NCI-H748 (cell line): ENCODE data around the gene SEMA3A.

Experiments
- DNase-seq: peaks from one replicate; lab custom pipeline; 2025; ENCODE audit not compliant: unreplicated experiment; lab: John Stamatoyannopoulos, UW

SEMA3A gene

GRCh38 chr7:83941300-83941699, 253.3 kb downstream of the SEMA3A start:
- no peak for DNase-seq

- DNase-seq = peak; percentile 70
These were observed 256.7 kb downstream of the SEMA3A start for GRCh38 chr7:83937930-83938329.

- DNase-seq = peak; percentile 70
These were observed 258.4 kb downstream of the SEMA3A start for GRCh38 chr7:83936056-83936708.

- no peak for DNase-seq
These were observed 260.4 kb downstream of the SEMA3A start for GRCh38 chr7:83934118-83934734.

GRCh38 chr7:83931968-83932367, 262.6 kb downstream of the SEMA3A start:
- no peak for DNase-seq

DNA sequence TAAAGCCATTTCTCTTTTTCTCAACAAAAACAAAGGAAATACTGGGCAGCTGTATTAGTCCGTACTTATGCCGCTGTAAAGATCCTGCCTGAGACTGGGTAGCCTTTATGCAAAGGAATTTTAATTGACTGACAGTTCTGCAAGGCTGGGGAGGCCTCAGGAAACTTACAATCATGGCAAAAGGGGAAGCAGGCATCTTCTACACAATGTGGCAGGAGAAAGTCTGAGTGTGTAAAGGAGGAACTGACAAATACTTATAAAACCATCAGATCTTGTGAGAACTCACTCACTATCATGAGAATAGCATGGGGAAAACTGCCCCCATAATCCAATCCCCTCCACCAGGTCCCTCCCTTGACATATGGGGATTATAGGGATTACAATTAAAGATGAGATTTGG, 264.3 kb downstream of the SEMA3A start:
- DNase-seq = no peak

- DNase-seq = no peak
These were observed 268.7 kb downstream of the SEMA3A start for GRCh38 chr7:83925860-83926259.

GRCh38 chr7:83921941-83922607, 272.5 kb downstream of the SEMA3A start:
- DNase-seq = peak; percentile 68

GRCh38 chr7:83921271-83921940, 273.2 kb downstream of the SEMA3A start:
- DNase-seq = no peak

DNA sequence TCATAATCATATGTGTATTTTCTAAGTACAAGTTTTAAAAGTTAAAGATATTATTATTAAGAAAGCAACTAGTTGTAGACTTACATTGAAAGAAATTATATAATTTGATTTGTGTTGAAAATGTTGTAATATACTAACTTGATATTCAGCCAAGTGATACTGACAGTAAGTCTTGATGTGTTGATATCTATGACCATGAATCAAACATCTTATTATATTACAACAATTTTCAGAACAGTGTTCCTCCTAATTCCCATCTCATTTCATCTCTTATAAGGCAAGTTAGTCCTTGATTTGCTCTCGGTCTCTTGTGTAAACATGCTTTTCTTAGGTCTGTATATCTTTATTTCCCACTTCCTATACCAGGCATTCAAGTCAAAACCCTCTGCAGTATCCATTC, 276.4 kb downstream of the SEMA3A start:
- no peak for DNase-seq

DNA sequence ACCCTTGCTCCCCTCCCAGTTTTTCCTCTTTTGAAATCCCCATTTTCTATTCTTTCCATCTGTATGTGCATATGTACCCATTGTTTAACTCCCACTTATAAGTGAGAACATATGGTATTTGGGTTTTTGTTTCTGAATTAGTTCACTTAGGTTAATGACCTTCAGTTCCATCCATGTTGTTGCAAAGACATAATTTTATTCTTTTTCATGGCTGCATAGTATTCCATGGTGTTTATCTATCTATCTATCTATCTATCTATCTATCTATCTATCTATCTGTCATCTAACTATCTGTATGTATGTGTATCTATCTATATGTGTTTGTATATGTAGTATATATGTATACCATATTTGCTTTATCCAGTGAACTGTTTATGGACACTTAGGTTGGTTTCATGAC, 281.4 kb downstream of the SEMA3A start:
- no peak for DNase-seq

DNA sequence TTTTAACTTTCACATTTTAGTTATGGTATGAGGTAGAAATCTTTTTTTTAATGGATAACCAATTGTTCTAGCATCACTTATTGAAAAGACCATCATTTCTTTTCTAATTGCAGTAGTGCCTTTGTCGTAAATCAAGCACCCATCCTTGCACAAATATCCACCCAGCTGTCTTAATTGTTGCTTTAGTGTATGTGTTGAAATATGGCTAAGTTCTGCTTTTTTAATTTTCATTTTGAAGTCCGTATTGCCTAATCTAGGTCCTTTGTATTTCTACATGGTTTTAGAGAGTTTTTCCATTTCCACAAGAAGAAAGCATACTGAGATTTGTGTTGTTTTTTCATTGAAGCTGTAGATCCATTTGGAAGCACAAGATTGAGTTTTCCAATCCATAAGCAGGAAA, 286.1 kb downstream of the SEMA3A start:
- DNase-seq = no peak
